Measurements from ENCODE around the gene EGFR.
"Not testable (repeated sequence)": the region's sequence is repeated elsewhere in the genome, so short reads cannot be mapped to it uniquely, and the experiment has no call there.

The EGFR gene

GRCh38 chr7:55034776-55035175 is 16.0 kb downstream of the EGFR start:
- Histone ChIP-seq H4K20me1 (ENCODE audit: insufficient read depth, low read length) (no peaks in the 10 kb centered on the region), H3K36me3 (replicated peaks; ENCODE audit: insufficient read depth, low read length) (no peaks in the 10 kb centered on the region), H3K4me2 (ENCODE audit: low read depth, low read length) (no peak overlapping the region), H2AFZ (ENCODE audit: low read length) (no peak overlapping the region), H3K79me2 (ENCODE audit: low read length) (no peaks in the 10 kb centered on the region), H3K27ac (ENCODE audit: low read length) (no peak overlapping the region), H3K9me2 (replicated peaks; ENCODE audit: insufficient read depth, low read length) (no peaks in the 10 kb centered on the region), H3K27me3 (replicated peaks; ENCODE audit: insufficient read depth, low read length) (no peaks in the 10 kb centered on the region), H3K9ac (ENCODE audit: low read length) (no peak overlapping the region), H3K9me3 (replicated peaks; ENCODE audit: insufficient read depth, low read length) (no peaks in the 10 kb centered on the region), H3K4me3 (ENCODE audit: low read length) (no peak overlapping the region), H3K4me1 (ENCODE audit: low read length) (no peaks in the 10 kb centered on the region), H3F3A (ENCODE audit: insufficient read depth, low read length) (no peaks in the 10 kb centered on the region)
- DNase-seq, result no peak
- TF ChIP-seq EZH2 (optimal IDR thresholded peaks at IDR 0.05; ENCODE audit: low read depth, low read length) (no peak), CTCF (IDR thresholded peaks at IDR 0.05; ENCODE audit: low read length) (no peak), EZH2phosphoT487 (IDR thresholded peaks at IDR 0.05; ENCODE audit: low read length) (no peak)

GRCh38 chr7:55035410-55035809 is 16.6 kb downstream of the EGFR start:
- not testable (repeated sequence) for H3K27me3 ChIP-seq (replicated peaks; ENCODE audit: insufficient read depth, low read length); H3K4me2 ChIP-seq (ENCODE audit: low read depth, low read length); H3K4me3 ChIP-seq (ENCODE audit: low read length); H3K79me2 ChIP-seq (ENCODE audit: low read length); H3K9me3 ChIP-seq (replicated peaks; ENCODE audit: insufficient read depth, low read length); DNase-seq; H4K20me1 ChIP-seq (ENCODE audit: insufficient read depth, low read length); H3K9me2 ChIP-seq (replicated peaks; ENCODE audit: insufficient read depth, low read length); H2AFZ ChIP-seq (ENCODE audit: low read length); H3K36me3 ChIP-seq (replicated peaks; ENCODE audit: insufficient read depth, low read length); H3K27ac ChIP-seq (ENCODE audit: low read length); H3K9ac ChIP-seq (ENCODE audit: low read length); H3F3A ChIP-seq (ENCODE audit: insufficient read depth, low read length); H3K4me1 ChIP-seq (ENCODE audit: low read length)

- H3K79me2 ChIP-seq (ENCODE audit: low read length), result no peaks in the 10 kb centered on the region
- no peak overlapping the region for H3K4me2 ChIP-seq (ENCODE audit: low read depth, low read length)
- no peaks in the 10 kb centered on the region for H4K20me1 ChIP-seq (ENCODE audit: insufficient read depth, low read length)
- H3K9me2 ChIP-seq (replicated peaks; ENCODE audit: insufficient read depth, low read length), result no peaks in the 10 kb centered on the region
- no peak overlapping the region for H3K4me3 ChIP-seq (ENCODE audit: low read length)
- H3K27ac ChIP-seq (ENCODE audit: low read length), result no peak overlapping the region
- H3K9me3 ChIP-seq (replicated peaks; ENCODE audit: insufficient read depth, low read length), result no peaks in the 10 kb centered on the region
- H3K4me1 ChIP-seq (ENCODE audit: low read length), result no peaks in the 10 kb centered on the region
- no peaks in the 10 kb centered on the region for H3K27me3 ChIP-seq (replicated peaks; ENCODE audit: insufficient read depth, low read length)
- H3K36me3 ChIP-seq (replicated peaks; ENCODE audit: insufficient read depth, low read length), result no peaks in the 10 kb centered on the region
- H3K9ac ChIP-seq (ENCODE audit: low read length), result no peak overlapping the region
- no peaks in the 10 kb centered on the region for H3F3A ChIP-seq (ENCODE audit: insufficient read depth, low read length)
- no peak overlapping the region for H2AFZ ChIP-seq (ENCODE audit: low read length)
- no peak for DNase-seq
- TF ChIP-seq CTCF (IDR thresholded peaks at IDR 0.05; ENCODE audit: low read length), result no peak
- no peak for TF ChIP-seq EZH2 (optimal IDR thresholded peaks at IDR 0.05; ENCODE audit: low read depth, low read length)
- TF ChIP-seq EZH2phosphoT487 (IDR thresholded peaks at IDR 0.05; ENCODE audit: low read length), result no peak
Observed at GRCh38 chr7:55036950-55037736, 18.3 kb downstream of the EGFR start.

GRCh38 chr7:55043691-55044370 is 25.0 kb downstream of the EGFR start:
- H3K4me2 ChIP-seq (ENCODE audit: low read depth, low read length), result no peak overlapping the region
- no peaks in the 10 kb centered on the region for H3K4me1 ChIP-seq (ENCODE audit: low read length)
- H3K9me3 ChIP-seq (replicated peaks; ENCODE audit: insufficient read depth, low read length), result no peaks in the 10 kb centered on the region
- no peak overlapping the region for H3K4me3 ChIP-seq (ENCODE audit: low read length)
- no peaks in the 10 kb centered on the region for H4K20me1 ChIP-seq (ENCODE audit: insufficient read depth, low read length)
- no peaks in the 10 kb centered on the region for H3K27me3 ChIP-seq (replicated peaks; ENCODE audit: insufficient read depth, low read length)
- H3K9me2 ChIP-seq (replicated peaks; ENCODE audit: insufficient read depth, low read length), result no peaks in the 10 kb centered on the region
- no peak overlapping the region for H2AFZ ChIP-seq (ENCODE audit: low read length)
- H3K36me3 ChIP-seq (replicated peaks; ENCODE audit: insufficient read depth, low read length), result no peaks in the 10 kb centered on the region
- H3K9ac ChIP-seq (ENCODE audit: low read length), result no peak overlapping the region
- H3K79me2 ChIP-seq (ENCODE audit: low read length), result no peaks in the 10 kb centered on the region
- no peaks in the 10 kb centered on the region for H3F3A ChIP-seq (ENCODE audit: insufficient read depth, low read length)
- no peak for TF ChIP-seq EZH2 (optimal IDR thresholded peaks at IDR 0.05; ENCODE audit: low read depth, low read length)
- no peak for TF ChIP-seq EZH2phosphoT487 (IDR thresholded peaks at IDR 0.05; ENCODE audit: low read length)
- TF ChIP-seq CTCF (IDR thresholded peaks at IDR 0.05; ENCODE audit: low read length), result no peak
- no peak for DNase-seq
- no peak overlapping the region for H3K27ac ChIP-seq (ENCODE audit: low read length)
